ENCODE results near the gene RNASE9. TPM values are rescaled to one million over a fixed set of nuclear protein-coding genes. Genes with fewer than 3 reads are reported as not detected.

The RNASE9 gene
- total and polyA plus RNA-seq, 7 donors, result not detected

DNA sequence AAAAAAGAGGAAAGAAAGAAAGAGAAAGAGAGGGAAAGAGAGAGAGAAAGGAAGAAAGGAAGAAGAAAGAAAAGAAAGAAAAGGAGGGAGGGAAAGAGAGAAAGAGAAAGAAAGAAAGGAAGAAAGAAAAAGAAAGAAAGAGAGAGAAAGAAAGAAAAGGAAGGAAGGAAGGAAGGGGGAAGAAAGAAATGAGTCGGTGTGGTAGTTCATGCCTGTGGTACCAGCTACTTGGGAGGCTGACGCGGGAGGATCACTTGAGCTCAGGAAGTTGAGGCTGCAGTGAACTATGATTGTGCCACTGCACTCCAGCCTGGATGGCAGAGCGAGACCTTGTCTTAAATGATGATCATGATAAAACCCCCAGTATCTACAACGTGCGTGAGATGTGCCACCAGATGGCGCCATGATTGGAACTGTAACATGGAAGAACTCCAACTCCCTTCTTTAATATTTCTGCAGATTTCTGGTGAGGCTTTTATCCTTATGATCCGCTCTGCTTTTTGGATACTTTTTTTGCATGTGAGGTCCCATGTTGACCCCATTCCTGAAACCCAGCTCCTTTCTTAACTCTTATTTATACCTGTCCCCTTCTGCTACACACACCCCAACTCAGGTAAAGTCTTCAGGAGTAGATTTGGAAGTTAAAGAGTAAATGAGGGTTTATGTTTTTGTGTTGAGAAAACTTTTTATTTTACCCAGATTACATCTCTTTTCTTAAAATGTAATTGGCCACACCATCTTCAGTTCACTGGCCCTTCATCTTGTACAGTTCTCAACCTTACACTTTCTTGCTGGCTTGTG, 29.9 kb downstream of the RNASE9 start:
- Histone ChIP-seq H3K27ac (no peak overlapping the region), H3K27me3 (no peaks in the 10 kb centered on the region), H3K4me1 (no peaks in the 10 kb centered on the region), H3K36me3 (no peaks in the 10 kb centered on the region), H3K4me3 (no peak overlapping the region), H3K9me3 (no peaks in the 10 kb centered on the region)
- intact Hi-C loops (cut with DNase I), result loop anchor here (2.0 kb wide), 2 partner anchors 78 to 160 kb away; no protein-coding TSS in a partner anchor
- 15% methylated on average over 8 of the region's 8 CpGs for whole genome bisulfite sequencing, 2 donors
- peak; percentile 82 for DNase-seq
- TF ChIP-seq, protein P1, sequence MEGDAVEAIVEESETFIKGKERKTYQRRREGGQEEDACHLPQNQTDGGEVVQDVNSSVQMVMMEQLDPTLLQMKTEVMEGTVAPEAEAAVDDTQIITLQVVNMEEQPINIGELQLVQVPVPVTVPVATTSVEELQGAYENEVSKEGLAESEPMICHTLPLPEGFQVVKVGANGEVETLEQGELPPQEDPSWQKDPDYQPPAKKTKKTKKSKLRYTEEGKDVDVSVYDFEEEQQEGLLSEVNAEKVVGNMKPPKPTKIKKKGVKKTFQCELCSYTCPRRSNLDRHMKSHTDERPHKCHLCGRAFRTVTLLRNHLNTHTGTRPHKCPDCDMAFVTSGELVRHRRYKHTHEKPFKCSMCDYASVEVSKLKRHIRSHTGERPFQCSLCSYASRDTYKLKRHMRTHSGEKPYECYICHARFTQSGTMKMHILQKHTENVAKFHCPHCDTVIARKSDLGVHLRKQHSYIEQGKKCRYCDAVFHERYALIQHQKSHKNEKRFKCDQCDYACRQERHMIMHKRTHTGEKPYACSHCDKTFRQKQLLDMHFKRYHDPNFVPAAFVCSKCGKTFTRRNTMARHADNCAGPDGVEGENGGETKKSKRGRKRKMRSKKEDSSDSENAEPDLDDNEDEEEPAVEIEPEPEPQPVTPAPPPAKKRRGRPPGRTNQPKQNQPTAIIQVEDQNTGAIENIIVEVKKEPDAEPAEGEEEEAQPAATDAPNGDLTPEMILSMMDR (IDR thresholded peaks at IDR 0.05), result peak; percentile 9 to 69 (median 34)
- no peak for TF ChIP-seq POLR2AphosphoS5 (IDR thresholded peaks at IDR 0.05)

DNA sequence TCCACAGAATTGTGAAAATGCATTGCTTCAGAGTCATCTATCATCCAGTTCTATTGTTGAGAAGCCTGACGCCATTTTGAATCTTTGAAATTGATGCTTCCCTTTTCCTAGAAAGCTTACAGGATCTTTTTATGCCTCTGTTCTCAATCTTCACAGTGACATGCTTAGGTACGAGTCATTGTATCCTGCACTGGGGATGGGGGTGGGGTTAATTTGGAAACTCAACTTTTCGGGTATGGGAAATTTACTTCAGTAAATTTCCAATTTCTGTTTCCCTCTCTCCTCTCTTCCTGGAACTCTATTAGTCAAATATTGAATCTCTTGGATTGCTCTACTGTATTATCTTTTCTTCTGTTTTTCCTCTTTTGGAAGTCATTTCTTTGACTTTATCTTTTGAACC, 31.0 kb downstream of the RNASE9 start:
- 75 to 79% methylated on average over 3 of the region's 3 CpGs for WGBS, 2 donors
- H3K27ac ChIP-seq, result no peak overlapping the region
- DNase-seq, result no peak
- H3K27me3 ChIP-seq, result no peaks in the 10 kb centered on the region
- no peaks in the 10 kb centered on the region for H3K9me3 ChIP-seq
- H3K4me1 ChIP-seq, result no peaks in the 10 kb centered on the region
- TF ChIP-seq POLR2A (IDR thresholded peaks at IDR 0.05) (no peak), EP300 (IDR thresholded peaks at IDR 0.05) (no peak), POLR2AphosphoS5 (IDR thresholded peaks at IDR 0.05) (no peak)
- TF ChIP-seq, protein P1 (IDR thresholded peaks at IDR 0.05), result no peak
- no peak overlapping the region for H3K4me3 ChIP-seq
- intact Hi-C loops (cut with DNase I), result loop anchor here (2.0 kb wide), 2 partner anchors 79 to 161 kb away; no protein-coding TSS in a partner anchor
- no peaks in the 10 kb centered on the region for H3K36me3 ChIP-seq

GRCh38 chr14:20524027-20524426, 36.8 kb downstream of the RNASE9 start:
- DNase-seq, result no peak
- intact Hi-C loops (cut with DNase I), result no loop called here
- Histone ChIP-seq H3K36me3 (no peaks in the 10 kb centered on the region), H3K4me3 (no peak overlapping the region), H3K27ac (no peak overlapping the region), H3K9me3 (no peaks in the 10 kb centered on the region), H3K27me3 (no peaks in the 10 kb centered on the region), H3K4me1 (no peaks in the 10 kb centered on the region)
- TF ChIP-seq EP300 (IDR thresholded peaks at IDR 0.05) (no peak), POLR2A (IDR thresholded peaks at IDR 0.05) (no peak), POLR2AphosphoS5 (IDR thresholded peaks at IDR 0.05) (no peak)
- TF ChIP-seq, protein P1 (IDR thresholded peaks at IDR 0.05), result no peak
- 89 to 92% methylated on average over 2 of the region's 2 CpGs for WGBS, 2 donors

GRCh38 chr14:20522332-20522731, 38.5 kb downstream of the RNASE9 start:
- H3K27ac ChIP-seq, result no peak overlapping the region
- TF ChIP-seq, protein P1 (IDR thresholded peaks at IDR 0.05), result no peak
- TF ChIP-seq POLR2A (IDR thresholded peaks at IDR 0.05) (no peak), EP300 (IDR thresholded peaks at IDR 0.05) (no peak), POLR2AphosphoS5 (IDR thresholded peaks at IDR 0.05) (no peak)
- no peak overlapping the region for H3K4me3 ChIP-seq
- no peaks in the 10 kb centered on the region for H3K27me3 ChIP-seq
- no peak for DNase-seq
- no peaks in the 10 kb centered on the region for H3K36me3 ChIP-seq
- no peaks in the 10 kb centered on the region for H3K9me3 ChIP-seq
- H3K4me1 ChIP-seq, result no peaks in the 10 kb centered on the region
- intact Hi-C loops (cut with DNase I), result no loop called here
- WGBS, 2 donors, result 83 to 91% methylated on average over 1 of the region's 1 CpG
